GM23248 (cell line): ENCODE results near the gene TMEM187. TPM values are rescaled to one million over a fixed set of nuclear protein-coding genes. Genes with fewer than 3 reads are reported as not detected.

Source experiments
- DNase-seq: peaks from one replicate; pipeline ENCODE4 v3.0.0-alpha.2; 2015
- H2AFZ ChIP-seq: fragments of 200-600 bp; sonication (generic); 2 replicates; pipeline ENCODE4 v1.6.1; 2016; ENCODE audit warnings: antibody characterized with exemption
- H3F3A ChIP-seq: fragments of 200-600 bp; sonication (generic); 2 replicates; pipeline ENCODE4 v1.6.1; 2016; ENCODE audit warnings: mild to moderate bottlenecking, antibody characterized with exemption, mixed run types; ENCODE audit not compliant: insufficient read depth
- H3K27ac ChIP-seq: fragments of 200-600 bp; sonication (generic); 2 replicates; pipeline ENCODE4 v1.5.1; 2016; ENCODE audit warnings: mild to moderate bottlenecking
- H3K27me3 ChIP-seq: fragments of 200-600 bp; sonication (generic); replicated peaks from 2 replicates; pipeline ENCODE4 v1.6.1; 2016; ENCODE audit warnings: mild to moderate bottlenecking; ENCODE audit not compliant: insufficient read depth
- H3K36me3 ChIP-seq: fragments of 200-600 bp; sonication (generic); 2 replicates; pipeline ENCODE4 v1.6.1; 2016; ENCODE audit warnings: low read depth, mild to moderate bottlenecking
- H3K4me1 ChIP-seq: fragments of 200-600 bp; sonication (generic); 2 replicates; pipeline ENCODE4 v1.6.1; 2016; ENCODE audit warnings: mild to moderate bottlenecking; ENCODE audit not compliant: insufficient read depth
- H3K4me2 ChIP-seq: fragments of 200-600 bp; sonication (generic); one replicate; pipeline ENCODE4 v1.6.1; 2016; ENCODE audit warnings: mild to moderate bottlenecking; ENCODE audit not compliant: unreplicated experiment
- H3K4me3 ChIP-seq: fragments of 200-600 bp; sonication (generic); 2 replicates; pipeline ENCODE4 v1.5.1; 2016; ENCODE audit warnings: mild to moderate bottlenecking
- H3K79me2 ChIP-seq: fragments of 200-600 bp; sonication (generic); 2 replicates; pipeline ENCODE4 v1.6.1; 2016; ENCODE audit warnings: mild to moderate bottlenecking; ENCODE audit not compliant: insufficient read depth
- H3K9ac ChIP-seq: fragments of 200-600 bp; sonication (generic); 2 replicates; pipeline ENCODE4 v1.6.1; 2016; ENCODE audit warnings: mild to moderate bottlenecking
- H3K9me2 ChIP-seq: fragments of 200-600 bp; sonication (generic); 2 replicates; pipeline ENCODE4 v1.6.1; 2016; ENCODE audit warnings: mixed run types, mild to moderate bottlenecking, moderate library complexity; ENCODE audit not compliant: insufficient read depth
- H3K9me3 ChIP-seq: fragments of 200-600 bp; sonication (generic); one replicate; pipeline ENCODE4 v1.6.1; 2017; ENCODE audit warnings: low read depth
- H4K20me1 ChIP-seq: fragments of 200-600 bp; sonication (generic); 2 replicates; pipeline ENCODE4 v1.6.0; 2016; ENCODE audit not compliant: insufficient read depth
- EZH2 ChIP-seq: fragments of 200-600 bp; sonication (generic); IDR thresholded peaks from 2 replicates; pipeline ENCODE4 v1.6.1; 2018; ENCODE audit warnings: antibody characterized with exemption, mild to moderate bottlenecking; ENCODE audit not compliant: insufficient read depth, poor library complexity, severe bottlenecking
- EZH2phosphoT487 ChIP-seq: fragments of 200-600 bp; sonication (generic); IDR thresholded peaks from 2 replicates; pipeline ENCODE4 v1.6.1; 2018; ENCODE audit warnings: antibody characterized with exemption, moderate library complexity, mild to moderate bottlenecking, low read depth; ENCODE audit not compliant: insufficient read depth
- WGBS, 2 experiments: methylation state at CpG; one replicate each; pipeline ENCODE4 v1.1.6; 2015 to 2017; ENCODE audit warnings: low lambda C conversion rate in 2 of 2, low coverage in 1 of 2; ENCODE audit errors: missing lambda C conversion rate in 2 of 2; 5-methylcytosine and 5-hydroxymethylcytosine counted together
- in situ Hi-C: fragments of 300-500 bp; cut with MboI; formaldehyde crosslinking; loops from 2 replicates; pipeline ENCODE4 v1.15.0; 2020
- polyA plus RNA-seq: library from polyadenylated mRNA; unstranded; fragments of >200 nt; fragmentation: Nextera tagmentation; extraction: Ambion mirVana; gene quantifications from 2 replicates; pipeline ENCODE4 v1.2.1, GENCODE V29; 2016
- total RNA-seq: library from RNA; depleted of rRNA; stranded (reverse); fragments of >200 nt; shearing (Covaris generic); gene quantifications from 2 replicates; pipeline ENCODE4 v1.2.3, GENCODE V29; 2014

TMEM187 gene
- total and polyA plus RNA-seq, 2 experiments from 2014 or later, result 7.6 to 8.5 TPM

- H3K9me2 ChIP-seq, result no peaks in the 10 kb centered on the region
- 0 out of 2 replicates have a peak, but pooled peaks cover 6% of the 10 kb centered on the region for H3F3A ChIP-seq
- no peak overlapping the region for H3K27ac ChIP-seq
- no peaks in the 10 kb centered on the region for H3K36me3 ChIP-seq
- TF ChIP-seq EZH2phosphoT487 (no peak), EZH2 (no peak)
- no peaks in the 10 kb centered on the region for H3K27me3 ChIP-seq
- no peak overlapping the region for H3K4me3 ChIP-seq
- H3K9ac ChIP-seq, result no peak overlapping the region
- WGBS, 2 experiments, result 96 to 97% methylated on average over 6 to 8 of the region's 8 CpGs
- H2AFZ ChIP-seq, result no peak overlapping the region
- H3K9me3 ChIP-seq, result no peaks in the 10 kb centered on the region
- no peaks in the 10 kb centered on the region for H3K4me1 ChIP-seq
- in situ Hi-C loops, result loop anchor here (10.0 kb wide), 1 partner anchor 176 kb away; no protein-coding TSS in a partner anchor
- no peak overlapping the region for H3K4me2 ChIP-seq
- no peak for DNase-seq
- no peaks in the 10 kb centered on the region for H4K20me1 ChIP-seq
- H3K79me2 ChIP-seq, result peaks cover 41% of the 10 kb centered on the region
Observed at GRCh38 chrX:153931151-153931550, 41.4 kb upstream of the TMEM187 start.

- Histone ChIP-seq H3K4me3 (no peak overlapping the region), H3K9me3 (no peaks in the 10 kb centered on the region), H3K4me2 (no peak overlapping the region), H3K79me2 (peaks cover 41% of the 10 kb centered on the region), H3F3A (0 out of 2 replicates have a peak, but pooled peaks cover 6% of the 10 kb centered on the region), H3K27me3 (no peaks in the 10 kb centered on the region), H3K9me2 (no peaks in the 10 kb centered on the region), H3K27ac (no peak overlapping the region), H4K20me1 (no peaks in the 10 kb centered on the region), H3K4me1 (no peaks in the 10 kb centered on the region), H2AFZ (no peak overlapping the region), H3K36me3 (no peaks in the 10 kb centered on the region), H3K9ac (no peak overlapping the region)
- in situ Hi-C loops, result loop anchor here (10.0 kb wide), 1 partner anchor 177 kb away; no protein-coding TSS in a partner anchor
- DNase-seq, result no peak
- TF ChIP-seq EZH2 (no peak), EZH2phosphoT487 (no peak)
- 84 to 87% methylated on average over 12 of the region's 13 CpGs for WGBS, 2 experiments
Observed at GRCh38 chrX:153931748-153932147, 40.8 kb upstream of the TMEM187 start.

GRCh38 chrX:153932220-153932915, 40.2 kb upstream of the TMEM187 start:
- DNase-seq, result no peak
- TF ChIP-seq EZH2phosphoT487 (no peak), EZH2 (no peak)
- Histone ChIP-seq H3K36me3 (no peaks in the 10 kb centered on the region), H4K20me1 (no peaks in the 10 kb centered on the region), H3K79me2 (peaks cover 41% of the 10 kb centered on the region), H3K27ac (no peak overlapping the region), H3K9ac (no peak overlapping the region), H3K27me3 (no peaks in the 10 kb centered on the region), H3F3A (0 out of 2 replicates have a peak, but pooled peaks cover 6% of the 10 kb centered on the region), H3K4me2 (no peak overlapping the region), H3K4me3 (no peak overlapping the region), H3K9me2 (no peaks in the 10 kb centered on the region), H3K4me1 (no peaks in the 10 kb centered on the region), H2AFZ (no peak overlapping the region), H3K9me3 (no peaks in the 10 kb centered on the region)
- in situ Hi-C loops, result loop anchor here (10.0 kb wide), 1 partner anchor 178 kb away; no protein-coding TSS in a partner anchor
- WGBS, 2 experiments, result 78 to 88% methylated on average over 4 to 11 of the region's 13 CpGs

GRCh38 chrX:153933748-153934147, 38.8 kb upstream of the TMEM187 start:
- 0 out of 2 replicates have a peak, but pooled peaks cover 6% of the 10 kb centered on the region for H3F3A ChIP-seq
- peak; percentile 75 for DNase-seq
- peak overlapping the region; percentile 45 for H3K27ac ChIP-seq
- in situ Hi-C loops, result loop anchor here (10.0 kb wide), 1 partner anchor 179 kb away; no protein-coding TSS in a partner anchor
- no peaks in the 10 kb centered on the region for H3K4me1 ChIP-seq
- no peaks in the 10 kb centered on the region for H4K20me1 ChIP-seq
- H3K27me3 ChIP-seq, result no peaks in the 10 kb centered on the region
- H3K4me2 ChIP-seq, result peak overlapping the region; percentile 91
- H3K79me2 ChIP-seq, result peaks cover 41% of the 10 kb centered on the region
- H3K36me3 ChIP-seq, result no peaks in the 10 kb centered on the region
- H3K9me2 ChIP-seq, result no peaks in the 10 kb centered on the region
- H3K4me3 ChIP-seq, result peak overlapping the region; percentile 86
- WGBS, 2 experiments, result 0% methylated on average over 3 to 7 of the region's 7 CpGs
- 0 out of 2 replicates have a peak overlapping the region, but pooled peaks have one; percentile 51 for H2AFZ ChIP-seq
- no peaks in the 10 kb centered on the region for H3K9me3 ChIP-seq
- TF ChIP-seq EZH2phosphoT487, result no peak
- TF ChIP-seq EZH2, result no peak
- H3K9ac ChIP-seq, result peak overlapping the region; percentile 85
